ENCODE data around the gene CD82.

The CD82 gene

GRCh38 chr11:44557464-44557863 is 8.0 kb upstream of the CD82 start:
- no peak for DNase-seq
- intact Hi-C loops (cut with DNase I), result loop anchor here (2.0 to 5.0 kb wide), 2 partner anchors 170 to 353 kb away; partner anchors contain the start of gene TSPAN18

- intact Hi-C loops (cut with DNase I), result loop anchor here (5.0 kb wide), 1 partner anchor 168 kb away; the partner anchor contains the start of gene TSPAN18
- no peak for DNase-seq
These were observed 6.1 kb upstream of the CD82 start for GRCh38 chr11:44559207-44559939.

GRCh38 chr11:44559940-44560300 is 5.5 kb upstream of the CD82 start:
- DNase-seq, result peak in 1 of 10 donors; percentile 58
- intact Hi-C loops (cut with DNase I), result loop anchor here (5.0 kb wide), 1 partner anchor 167 kb away; the partner anchor contains the start of gene TSPAN18

GRCh38 chr11:44561275-44561805 is 4.1 kb upstream of the CD82 start:
- intact Hi-C loops (cut with DNase I), result no loop called here
- DNase-seq, result peak in 1 of 10 donors; percentile 27

GRCh38 chr11:44561964-44562734 is 3.3 kb upstream of the CD82 start:
- intact Hi-C loops (cut with DNase I), result no loop called here
- DNase-seq, result peak in 1 of 10 donors; percentile 16

- peak in 1 of 10 donors; percentile 65 for DNase-seq
- intact Hi-C loops (cut with DNase I), result no loop called here
These were observed 2.5 kb upstream of the CD82 start for GRCh38 chr11:44562845-44563460.

- intact Hi-C loops (cut with DNase I), result loop anchor here (2.0 kb wide), 1 partner anchor 53 kb away; no protein-coding TSS in a partner anchor
- no peak for DNase-seq
These were observed 1.8 kb upstream of the CD82 start for GRCh38 chr11:44563711-44564110.

GRCh38 chr11:44564166-44564565 is 1.3 kb upstream of the CD82 start:
- intact Hi-C loops (cut with DNase I), result loop anchor here (2.0 kb wide), 1 partner anchor 53 kb away; no protein-coding TSS in a partner anchor
- no peak for DNase-seq

GRCh38 chr11:44564670-44565210 is 723 bp upstream of the CD82 start:
- intact Hi-C loops (cut with DNase I), result loop anchor here (2.0 kb wide), 1 partner anchor 52 kb away; no protein-coding TSS in a partner anchor
- peak in 4 of 10 donors; percentile 58 to 90 (median 86) for DNase-seq

GRCh38 chr11:44565953-44566949 is 788 bp downstream of the CD82 start:
- intact Hi-C loops (cut with DNase I), result loop anchor here (2.0 kb wide), 1 partner anchor 51 kb away; no protein-coding TSS in a partner anchor
- DNase-seq, result peak in 1 of 10 donors; percentile 67

GRCh38 chr11:44566952-44567875 is 1.8 kb downstream of the CD82 start:
- peak in 1 of 10 donors; percentile 48 for DNase-seq
- intact Hi-C loops (cut with DNase I), result no loop called here

GRCh38 chr11:44567876-44568256 is 2.4 kb downstream of the CD82 start:
- DNase-seq, result peak in 1 of 10 donors; percentile 16
- intact Hi-C loops (cut with DNase I), result no loop called here

- peak in 1 of 10 donors; percentile 35 for DNase-seq
- intact Hi-C loops (cut with DNase I), result no loop called here
These were observed 2.8 kb downstream of the CD82 start for GRCh38 chr11:44568331-44568657.

GRCh38 chr11:44568658-44569473 is 3.4 kb downstream of the CD82 start:
- intact Hi-C loops (cut with DNase I), result no loop called here
- DNase-seq, result peak in 7 of 10 donors; percentile 30 to 89 (median 47)

GRCh38 chr11:44570411-44571155 is 5.1 kb downstream of the CD82 start:
- intact Hi-C loops (cut with DNase I), result no loop called here
- DNase-seq, result peak in 1 of 10 donors; percentile 70

- intact Hi-C loops (cut with DNase I), result no loop called here
These were observed 6.4 kb downstream of the CD82 start for GRCh38 chr11:44571871-44572270.

More at GRCh38 chr11:44571871-44572270, 6.4 kb downstream of the CD82 start:
- DNase-seq, result peak in 1 of 10 donors; percentile 13
